Activated T-helper 1 cell treated with anti-CD3 and anti-CD28 coated beads, Interleukin-12 subunit alpha, Interleukin-12 subunit beta, Interleukin-2, Interleukin-4 antibody, amounts not matched to agents 30 ng/mL and 10 ng/mL and 1 ng/mL, durations not matched to agents 14 hours and 24 hours and 36 hours (primary cell): Measurements from ENCODE around the gene LOXL1. TPM values are rescaled to one million over a fixed set of nuclear protein-coding genes. Genes with fewer than 3 reads are reported as not detected.

Experiments
- DNase-seq: peaks from one replicate; pipeline ENCODE4 v3.0.0; 2021; ENCODE audit warnings: low spot score
- H3K27ac Mint-ChIP-seq: one replicate; pipeline ENCODE4 v1.8.0; 2021; ENCODE audit warnings: mild to moderate bottlenecking, mixed read lengths
- H3K27me3 Mint-ChIP-seq: one replicate; pipeline ENCODE4 v1.8.0; 2022; ENCODE audit warnings: mild to moderate bottlenecking, moderate library complexity, mixed read lengths; ENCODE audit not compliant: insufficient read depth
- H3K36me3 Mint-ChIP-seq: one replicate; pipeline ENCODE4 v1.8.0; 2021; ENCODE audit warnings: low read depth, mixed read lengths
- H3K4me1 Mint-ChIP-seq: one replicate; pipeline ENCODE4 v1.8.0; 2021; ENCODE audit warnings: low read depth, mixed read lengths
- H3K4me3 Mint-ChIP-seq: one replicate; pipeline ENCODE4 v1.8.0; 2021; ENCODE audit warnings: mild to moderate bottlenecking, moderate library complexity, mixed read lengths
- H3K9me3 Mint-ChIP-seq: one replicate; pipeline ENCODE4 v1.8.0; 2021; ENCODE audit warnings: mixed read lengths
- intact Hi-C: fragments of 100-400 bp; cut with micrococcal nuclease; formaldehyde crosslinking; loops from one replicate; pipeline ENCODE4 v1.15.1; 2024
- total RNA-seq: library from RNA; stranded (reverse); gene quantifications from 2 replicates; pipeline ENCODE4 v1.2.3, GENCODE V29; 2022

The LOXL1 gene
- total RNA-seq, 1 donor from 2014 or later, result 0.34 TPM

- Mint-ChIP-seq H3K27ac (peak overlapping the region; percentile 34), H3K36me3 (peaks cover 16% of the 10 kb centered on the region), H3K9me3 (peaks cover 19% of the 10 kb centered on the region), H3K4me1 (peaks cover 38% of the 10 kb centered on the region), H3K4me3 (no peak overlapping the region), H3K27me3 (peaks cover 5% of the 10 kb centered on the region)
- DNase-seq, result no peak
- intact Hi-C loops, result loop anchor here (10.0 kb wide), 1 partner anchor 347 kb away; no protein-coding TSS in a partner anchor
These were observed 4.9 kb upstream of the LOXL1 start for GRCh38 chr15:73921254-73921925.

DNA sequence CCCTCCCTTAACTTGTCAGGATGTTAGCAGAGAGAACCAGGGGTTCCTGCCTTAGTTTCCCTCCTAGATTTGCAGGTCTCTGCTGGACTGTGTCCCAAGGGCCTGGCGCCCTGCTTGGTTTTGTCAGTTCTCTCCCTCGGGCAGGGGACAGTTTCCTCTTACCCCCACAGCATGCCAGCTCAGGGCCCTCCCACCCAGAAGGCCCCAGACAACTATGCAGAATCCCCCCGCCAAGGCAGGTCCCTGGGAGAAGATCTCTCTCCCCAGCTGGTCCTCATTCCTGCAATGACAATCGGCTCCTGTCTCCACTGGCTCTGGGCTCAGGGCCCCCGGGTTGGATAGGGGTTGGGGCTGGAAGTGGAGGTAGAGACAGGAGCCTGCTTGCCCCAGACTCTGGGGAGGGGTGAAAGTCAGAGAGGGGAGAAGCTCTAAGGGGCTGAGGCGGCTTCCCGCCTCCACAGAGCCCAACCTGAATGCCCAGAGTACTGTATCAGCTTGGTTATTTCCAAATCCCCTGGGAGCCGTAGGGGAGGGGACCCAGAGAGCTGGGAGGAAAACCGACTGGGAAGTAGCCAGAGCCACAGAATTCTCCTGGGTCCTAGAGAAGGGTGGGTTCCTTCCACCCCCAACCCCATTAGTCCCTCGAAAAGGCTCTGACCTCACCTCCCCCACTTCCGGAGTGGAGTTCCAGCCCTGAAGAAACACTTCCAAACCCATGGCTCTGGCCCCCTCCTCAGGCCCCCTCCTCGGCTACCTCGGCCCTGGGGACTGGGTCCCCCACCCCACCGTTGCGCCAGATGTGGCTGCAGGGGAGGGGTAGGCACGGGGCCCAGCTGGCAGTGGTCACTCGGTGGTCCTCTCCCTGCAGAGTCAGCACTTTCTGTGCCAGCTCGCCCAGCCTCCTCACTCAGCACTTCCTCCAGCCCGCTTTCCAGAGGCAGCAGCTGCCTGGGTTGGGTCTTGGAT is 3.8 kb upstream of the LOXL1 start:
- Mint-ChIP-seq H3K27me3 (peaks cover 5% of the 10 kb centered on the region), H3K9me3 (peaks cover 15% of the 10 kb centered on the region), H3K27ac (no peak overlapping the region), H3K36me3 (peaks cover 16% of the 10 kb centered on the region), H3K4me1 (peaks cover 38% of the 10 kb centered on the region), H3K4me3 (no peak overlapping the region)
- intact Hi-C loops, result loop anchor here (10.0 kb wide), 1 partner anchor 348 kb away; no protein-coding TSS in a partner anchor
- DNase-seq, result no peak

DNA sequence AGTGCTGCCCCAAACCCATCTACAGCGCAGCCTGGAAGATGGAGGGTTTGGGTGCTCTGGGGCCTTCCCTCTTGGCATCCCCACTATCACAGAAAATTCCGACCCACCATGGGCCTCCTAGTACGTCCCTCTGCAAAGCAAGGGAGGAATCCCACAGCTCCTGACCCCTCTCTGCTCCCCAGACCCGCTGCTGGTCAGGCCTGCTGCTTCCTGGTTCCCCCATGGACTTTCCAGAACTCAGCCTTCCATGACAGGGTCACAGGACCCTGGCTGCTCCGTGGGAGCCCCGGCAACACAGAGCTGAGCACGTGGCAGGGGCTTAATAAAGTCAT is 3.1 kb upstream of the LOXL1 start:
- H3K9me3 Mint-ChIP-seq, result peaks cover 9% of the 10 kb centered on the region
- H3K27me3 Mint-ChIP-seq, result peaks cover 5% of the 10 kb centered on the region
- peaks cover 41% of the 10 kb centered on the region for H3K4me1 Mint-ChIP-seq
- DNase-seq, result no peak
- H3K36me3 Mint-ChIP-seq, result peaks cover 11% of the 10 kb centered on the region
- H3K4me3 Mint-ChIP-seq, result no peak overlapping the region
- intact Hi-C loops, result loop anchor here (10.0 kb wide), 1 partner anchor 348 kb away; no protein-coding TSS in a partner anchor
- peak overlapping the region; percentile 76 for H3K27ac Mint-ChIP-seq

GRCh38 chr15:73923488-73924164 is 2.6 kb upstream of the LOXL1 start:
- Mint-ChIP-seq H3K9me3 (peaks cover 5% of the 10 kb centered on the region), H3K27me3 (peaks cover 5% of the 10 kb centered on the region), H3K36me3 (peaks cover 8% of the 10 kb centered on the region), H3K4me1 (peaks cover 43% of the 10 kb centered on the region), H3K27ac (peak overlapping the region; percentile 76), H3K4me3 (no peak overlapping the region)
- intact Hi-C loops, result loop anchor here (10.0 kb wide), 1 partner anchor 349 kb away; no protein-coding TSS in a partner anchor
- DNase-seq, result no peak

DNA sequence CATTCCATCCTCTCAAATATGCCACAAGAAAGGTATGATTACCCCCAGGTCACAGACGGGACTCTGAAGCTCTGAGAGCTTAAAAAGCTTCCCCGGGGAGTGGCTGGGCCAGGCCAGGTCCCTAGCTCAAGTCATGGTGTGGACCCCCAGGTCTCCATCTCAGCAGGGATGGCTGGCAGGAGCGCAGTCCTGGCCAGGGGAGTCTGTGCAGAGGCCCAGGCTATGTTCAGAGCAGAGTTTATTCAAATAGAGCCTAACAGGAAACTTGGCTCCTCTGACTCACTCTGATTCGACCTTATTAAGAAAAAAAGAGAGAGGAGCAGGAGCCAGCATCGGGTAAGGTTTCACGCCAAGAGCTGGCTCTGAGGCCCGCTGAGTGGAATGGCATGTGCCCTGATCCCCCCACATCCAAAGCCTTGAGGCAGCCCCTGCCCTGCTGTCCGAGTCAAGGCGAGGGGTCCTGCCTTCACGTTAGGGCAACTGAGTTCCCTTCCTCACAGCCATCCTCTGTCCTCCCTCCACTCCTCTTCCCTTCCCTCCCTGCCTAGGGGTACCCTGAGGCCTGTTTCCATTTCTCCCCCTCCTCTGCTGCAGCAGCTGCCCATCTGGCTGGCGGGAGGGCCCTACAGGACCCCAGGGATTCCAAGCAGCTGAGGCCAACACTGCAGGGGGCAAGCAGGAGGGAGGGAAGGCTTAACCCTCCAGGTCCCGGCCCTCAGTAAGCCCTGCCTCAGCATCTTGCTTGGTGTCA is 1.9 kb upstream of the LOXL1 start:
- Mint-ChIP-seq H3K27me3 (peaks cover 7% of the 10 kb centered on the region), H3K27ac (peak overlapping the region; percentile 76), H3K9me3 (no peaks in the 10 kb centered on the region), H3K36me3 (peaks cover 3% of the 10 kb centered on the region), H3K4me3 (peak overlapping the region; percentile 8), H3K4me1 (peaks cover 50% of the 10 kb centered on the region)
- DNase-seq, result no peak
- intact Hi-C loops, result loop anchor here (10.0 kb wide), 1 partner anchor 350 kb away; no protein-coding TSS in a partner anchor

DNA sequence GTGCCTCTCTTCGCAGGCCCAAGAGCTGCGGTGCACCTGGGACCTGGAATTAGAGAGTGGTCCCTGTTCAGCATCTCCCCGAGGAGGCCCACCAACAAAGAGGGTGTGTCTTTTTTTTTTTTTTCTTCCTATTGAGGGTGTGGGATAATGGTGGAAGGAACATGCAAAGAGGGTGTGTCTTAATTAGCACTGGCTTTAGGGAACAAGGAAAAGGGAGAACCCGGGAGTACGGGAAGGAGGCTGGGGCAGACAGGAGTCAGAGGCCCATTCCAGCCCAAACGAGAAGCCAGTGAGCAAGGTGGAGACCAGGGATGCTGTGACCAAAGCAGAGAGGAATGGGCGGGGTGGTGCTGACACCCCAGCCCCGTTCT is 429 bp upstream of the LOXL1 start:
- intact Hi-C loops, result loop anchor here (2.0 to 10.0 kb wide), 2 partner anchors 71 to 351 kb away; no protein-coding TSS in a partner anchor
- peaks cover 39% of the 10 kb centered on the region for H3K4me1 Mint-ChIP-seq

DNA sequence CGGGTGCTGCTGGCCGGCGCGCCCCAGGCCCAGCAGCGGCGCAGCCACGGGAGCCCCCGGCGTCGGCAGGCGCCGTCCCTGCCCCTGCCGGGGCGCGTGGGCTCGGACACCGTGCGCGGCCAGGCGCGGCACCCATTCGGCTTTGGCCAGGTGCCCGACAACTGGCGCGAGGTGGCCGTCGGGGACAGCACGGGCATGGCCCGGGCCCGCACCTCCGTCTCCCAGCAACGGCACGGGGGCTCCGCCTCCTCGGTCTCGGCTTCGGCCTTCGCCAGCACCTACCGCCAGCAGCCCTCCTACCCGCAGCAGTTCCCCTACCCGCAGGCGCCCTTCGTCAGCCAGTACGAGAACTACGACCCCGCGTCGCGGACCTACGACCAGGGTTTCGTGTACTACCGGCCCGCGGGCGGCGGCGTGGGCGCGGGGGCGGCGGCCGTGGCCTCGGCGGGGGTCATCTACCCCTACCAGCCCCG is 777 bp downstream of the LOXL1 start:
- H3K4me1 Mint-ChIP-seq, result peaks cover 39% of the 10 kb centered on the region
- peaks cover 7% of the 10 kb centered on the region for H3K27me3 Mint-ChIP-seq
- H3K4me3 Mint-ChIP-seq, result no peak overlapping the region
- H3K36me3 Mint-ChIP-seq, result no peaks in the 10 kb centered on the region
- intact Hi-C loops, result loop anchor here (1.0 to 10.0 kb wide), 4 partner anchors 30 to 352 kb away; no protein-coding TSS in a partner anchor
- H3K9me3 Mint-ChIP-seq, result no peaks in the 10 kb centered on the region
- H3K27ac Mint-ChIP-seq, result no peak overlapping the region
- peak; percentile 19 for DNase-seq

More for the DNA sequence above, 429 bp upstream of the LOXL1 start:
- Mint-ChIP-seq H3K27me3 (peaks cover 7% of the 10 kb centered on the region), H3K4me3 (peak overlapping the region; percentile 68), H3K9me3 (no peaks in the 10 kb centered on the region), H3K36me3 (no peaks in the 10 kb centered on the region), H3K27ac (no peak overlapping the region)
- no peak for DNase-seq

GRCh38 chr15:73927476-73928240 is 1.4 kb downstream of the LOXL1 start:
- Mint-ChIP-seq H3K9me3 (no peaks in the 10 kb centered on the region), H3K4me1 (peaks cover 39% of the 10 kb centered on the region), H3K36me3 (no peaks in the 10 kb centered on the region), H3K4me3 (peak overlapping the region; percentile 77), H3K27ac (peak overlapping the region; percentile 11), H3K27me3 (peaks cover 9% of the 10 kb centered on the region)
- DNase-seq, result peak; percentile 68
- intact Hi-C loops, result loop anchor here (1.0 to 10.0 kb wide), 4 partner anchors 30 to 353 kb away; no protein-coding TSS in a partner anchor

- Mint-ChIP-seq H3K4me1 (peaks cover 37% of the 10 kb centered on the region), H3K9me3 (no peaks in the 10 kb centered on the region), H3K27ac (no peak overlapping the region), H3K27me3 (peaks cover 9% of the 10 kb centered on the region), H3K36me3 (no peaks in the 10 kb centered on the region), H3K4me3 (peak overlapping the region; percentile 77)
- DNase-seq, result no peak
- intact Hi-C loops, result loop anchor here (10.0 kb wide), 1 partner anchor 353 kb away; no protein-coding TSS in a partner anchor
These were observed 1.9 kb downstream of the LOXL1 start for GRCh38 chr15:73928241-73928579.

DNA sequence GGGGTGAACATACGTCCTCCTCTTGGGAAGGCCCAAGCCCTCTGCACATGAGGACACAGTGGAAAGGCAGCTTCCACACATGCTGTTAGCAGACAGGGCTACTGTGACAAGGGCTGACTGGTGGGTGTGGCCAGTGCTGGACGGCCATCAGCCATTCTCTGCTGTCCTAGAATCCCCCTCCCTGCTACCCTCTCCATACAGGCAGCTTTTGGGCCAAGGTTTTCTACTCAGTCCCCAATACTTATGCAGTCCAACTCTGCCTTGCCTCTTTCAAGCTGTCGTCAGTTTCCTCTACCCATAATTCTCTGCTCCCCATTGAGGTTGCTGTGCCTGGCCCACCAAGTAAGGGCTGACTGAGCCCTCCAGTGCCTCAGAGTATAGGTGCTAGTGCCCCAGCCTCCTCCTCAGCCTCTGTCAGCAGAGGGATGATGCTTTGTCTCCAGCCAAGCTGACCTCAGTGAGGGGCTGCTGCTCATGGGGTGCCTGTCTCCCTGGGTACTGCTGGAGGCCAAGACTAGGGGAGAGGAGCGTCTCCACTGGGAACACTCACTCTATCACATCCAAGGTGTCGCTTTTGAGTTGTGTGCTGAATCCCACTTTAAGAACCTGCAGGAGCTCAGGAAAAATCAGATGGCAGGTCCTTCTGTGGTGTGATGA is 2.8 kb downstream of the LOXL1 start:
- Mint-ChIP-seq H3K4me3 (peak overlapping the region; percentile 65), H3K36me3 (no peaks in the 10 kb centered on the region), H3K27me3 (peaks cover 9% of the 10 kb centered on the region), H3K4me1 (peaks cover 28% of the 10 kb centered on the region), H3K9me3 (no peaks in the 10 kb centered on the region), H3K27ac (no peak overlapping the region)
- intact Hi-C loops, result loop anchor here (10.0 kb wide), 1 partner anchor 354 kb away; no protein-coding TSS in a partner anchor
- no peak for DNase-seq

DNA sequence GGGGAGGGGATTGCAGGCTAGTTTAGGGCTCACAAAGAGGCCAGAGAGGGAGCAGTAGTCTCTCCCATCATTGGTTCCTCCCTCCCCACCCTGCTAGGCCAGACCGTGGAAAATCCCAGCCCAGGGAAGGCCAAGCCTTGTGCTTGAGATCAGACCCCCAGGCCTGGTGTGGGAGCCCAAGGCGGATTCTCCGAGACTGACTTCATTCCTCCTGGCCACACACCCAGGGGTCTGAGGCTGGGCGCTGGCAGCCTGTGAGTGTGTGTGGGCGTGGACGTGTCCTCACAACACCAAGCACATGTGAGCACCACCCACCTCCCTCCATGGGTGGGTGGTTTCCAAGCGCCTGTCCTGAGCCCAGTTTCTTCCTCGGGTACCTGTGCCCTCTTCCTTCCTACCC is 4.1 kb downstream of the LOXL1 start:
- no peak overlapping the region for H3K4me3 Mint-ChIP-seq
- peaks cover 18% of the 10 kb centered on the region for H3K4me1 Mint-ChIP-seq
- no peak overlapping the region for H3K27ac Mint-ChIP-seq
- H3K9me3 Mint-ChIP-seq, result no peaks in the 10 kb centered on the region
- H3K27me3 Mint-ChIP-seq, result peaks cover 9% of the 10 kb centered on the region
- H3K36me3 Mint-ChIP-seq, result no peaks in the 10 kb centered on the region
- intact Hi-C loops, result no loop called here
- no peak for DNase-seq
